Measurements from ENCODE around the gene HSPG2. TPM values are rescaled to one million over a fixed set of nuclear protein-coding genes. Genes with fewer than 3 reads are reported as not detected.

HSPG2 gene
- polyA plus RNA-seq, 2 donors, result 37.6 to 55.0 TPM

- no peaks in the 10 kb centered on the region for H3K9me3 ChIP-seq (ENCODE audit: control insufficient read depth in 2 of 2, insufficient read depth in 1 of 2, low read depth in 1 of 2, low read length in 1 of 2)
- H3K27ac ChIP-seq (ENCODE audit: low read depth in 2 of 2, low read length in 1 of 2), result peak overlapping the region; percentile 66 to 82
- H3K4me1 ChIP-seq (ENCODE audit: control insufficient read depth in 2 of 2, insufficient read depth in 2 of 2, low read length in 1 of 2), result peaks cover 0 to 25% of the 10 kb centered on the region in 2 donors
- no peak overlapping the region for H3K4me3 ChIP-seq (ENCODE audit: low read depth in 1 of 2, low read length in 2 of 2)
- no peaks in the 10 kb centered on the region for H3K27me3 ChIP-seq (ENCODE audit: control insufficient read depth in 1 of 2, insufficient read depth in 2 of 2, low read length in 2 of 2)
- WGBS, 2 donors, result 64 to 73% methylated on average over 8 of the region's 8 CpGs
- peaks cover 0 to 16% of the 10 kb centered on the region in 2 donors for H3K36me3 ChIP-seq (ENCODE audit: control insufficient read depth in 2 of 2, insufficient read depth in 2 of 2, low read length in 1 of 2)
Measured at GRCh38 chr1:21896026-21896425, 41.1 kb downstream of the HSPG2 start.

- H3K27me3 ChIP-seq (ENCODE audit: control insufficient read depth in 1 of 2, insufficient read depth in 2 of 2, low read length in 2 of 2), result no peaks in the 10 kb centered on the region
- WGBS, 2 donors, result 53 to 63% methylated on average over 11 of the region's 11 CpGs
- H3K36me3 ChIP-seq (ENCODE audit: control insufficient read depth in 2 of 2, insufficient read depth in 2 of 2, low read length in 1 of 2), result peaks cover 0 to 22% of the 10 kb centered on the region in 2 donors
- peak overlapping the region; percentile 28 to 51 for H3K27ac ChIP-seq (ENCODE audit: low read depth in 2 of 2, low read length in 1 of 2)
- H3K9me3 ChIP-seq (ENCODE audit: control insufficient read depth in 2 of 2, insufficient read depth in 1 of 2, low read depth in 1 of 2, low read length in 1 of 2), result no peaks in the 10 kb centered on the region
- no peak overlapping the region for H3K4me3 ChIP-seq (ENCODE audit: low read depth in 1 of 2, low read length in 2 of 2)
- peaks cover 0 to 18% of the 10 kb centered on the region in 2 donors for H3K4me1 ChIP-seq (ENCODE audit: control insufficient read depth in 2 of 2, insufficient read depth in 2 of 2, low read length in 1 of 2)
Measured at GRCh38 chr1:21894034-21894881, 42.9 kb downstream of the HSPG2 start.

GRCh38 chr1:21893046-21893805, 43.9 kb downstream of the HSPG2 start:
- Histone ChIP-seq H3K9me3 (ENCODE audit: control insufficient read depth in 2 of 2, insufficient read depth in 1 of 2, low read depth in 1 of 2, low read length in 1 of 2) (no peaks in the 10 kb centered on the region), H3K27ac (ENCODE audit: low read depth in 2 of 2, low read length in 1 of 2) (no peak overlapping the region), H3K4me3 (ENCODE audit: low read depth in 1 of 2, low read length in 2 of 2) (no peak overlapping the region), H3K4me1 (ENCODE audit: control insufficient read depth in 2 of 2, insufficient read depth in 2 of 2, low read length in 1 of 2) (peaks cover 0 to 18% of the 10 kb centered on the region in 2 donors), H3K36me3 (ENCODE audit: control insufficient read depth in 2 of 2, insufficient read depth in 2 of 2, low read length in 1 of 2) (peaks cover 0 to 25% of the 10 kb centered on the region in 2 donors), H3K27me3 (ENCODE audit: control insufficient read depth in 1 of 2, insufficient read depth in 2 of 2, low read length in 2 of 2) (no peaks in the 10 kb centered on the region)
- 86 to 88% methylated on average over 14 of the region's 14 CpGs for WGBS, 2 donors

GRCh38 chr1:21891621-21892479, 45.3 kb downstream of the HSPG2 start:
- WGBS, 2 donors, result 72 to 84% methylated on average over 19 to 20 of the region's 20 CpGs
- Histone ChIP-seq H3K27ac (ENCODE audit: low read depth in 2 of 2, low read length in 1 of 2) (peak overlapping the region; percentile 25 to 34), H3K4me1 (ENCODE audit: control insufficient read depth in 2 of 2, insufficient read depth in 2 of 2, low read length in 1 of 2) (peaks cover 0 to 18% of the 10 kb centered on the region in 2 donors), H3K4me3 (ENCODE audit: low read depth in 1 of 2, low read length in 2 of 2) (no peak overlapping the region), H3K9me3 (ENCODE audit: control insufficient read depth in 2 of 2, insufficient read depth in 1 of 2, low read depth in 1 of 2, low read length in 1 of 2) (no peaks in the 10 kb centered on the region), H3K27me3 (ENCODE audit: control insufficient read depth in 1 of 2, insufficient read depth in 2 of 2, low read length in 2 of 2) (no peaks in the 10 kb centered on the region), H3K36me3 (ENCODE audit: control insufficient read depth in 2 of 2, insufficient read depth in 2 of 2, low read length in 1 of 2) (peaks cover 0 to 36% of the 10 kb centered on the region in 2 donors)

GRCh38 chr1:21891081-21891480, 46.0 kb downstream of the HSPG2 start:
- H3K4me3 ChIP-seq (ENCODE audit: low read depth in 1 of 2, low read length in 2 of 2), result no peak overlapping the region
- no peaks in the 10 kb centered on the region for H3K27me3 ChIP-seq (ENCODE audit: control insufficient read depth in 1 of 2, insufficient read depth in 2 of 2, low read length in 2 of 2)
- H3K27ac ChIP-seq (ENCODE audit: low read depth in 2 of 2, low read length in 1 of 2), result peak overlapping the region in 1 of 2 donors; percentile 11
- peaks cover 0 to 15% of the 10 kb centered on the region in 2 donors for H3K4me1 ChIP-seq (ENCODE audit: control insufficient read depth in 2 of 2, insufficient read depth in 2 of 2, low read length in 1 of 2)
- 76 to 82% methylated on average over 6 of the region's 6 CpGs for WGBS, 2 donors
- H3K36me3 ChIP-seq (ENCODE audit: control insufficient read depth in 2 of 2, insufficient read depth in 2 of 2, low read length in 1 of 2), result peaks cover 0 to 37% of the 10 kb centered on the region in 2 donors
- H3K9me3 ChIP-seq (ENCODE audit: control insufficient read depth in 2 of 2, insufficient read depth in 1 of 2, low read depth in 1 of 2, low read length in 1 of 2), result no peaks in the 10 kb centered on the region

- H3K4me3 ChIP-seq (ENCODE audit: low read depth in 1 of 2, low read length in 2 of 2), result no peak overlapping the region
- peaks cover 0 to 7% of the 10 kb centered on the region in 2 donors for H3K4me1 ChIP-seq (ENCODE audit: control insufficient read depth in 2 of 2, insufficient read depth in 2 of 2, low read length in 1 of 2)
- peaks cover 9 to 39% of the 10 kb centered on the region in 2 donors for H3K36me3 ChIP-seq (ENCODE audit: control insufficient read depth in 2 of 2, insufficient read depth in 2 of 2, low read length in 1 of 2)
- no peaks in the 10 kb centered on the region for H3K9me3 ChIP-seq (ENCODE audit: control insufficient read depth in 2 of 2, insufficient read depth in 1 of 2, low read depth in 1 of 2, low read length in 1 of 2)
- H3K27me3 ChIP-seq (ENCODE audit: control insufficient read depth in 1 of 2, insufficient read depth in 2 of 2, low read length in 2 of 2), result no peaks in the 10 kb centered on the region
- 88 to 92% methylated on average over 12 of the region's 12 CpGs for WGBS, 2 donors
- H3K27ac ChIP-seq (ENCODE audit: low read depth in 2 of 2, low read length in 1 of 2), result no peak overlapping the region
Measured at GRCh38 chr1:21888500-21888899, 48.6 kb downstream of the HSPG2 start.

- Histone ChIP-seq H3K9me3 (ENCODE audit: control insufficient read depth in 2 of 2, insufficient read depth in 1 of 2, low read depth in 1 of 2, low read length in 1 of 2) (no peaks in the 10 kb centered on the region), H3K4me3 (ENCODE audit: low read depth in 1 of 2, low read length in 2 of 2) (no peak overlapping the region), H3K36me3 (ENCODE audit: control insufficient read depth in 2 of 2, insufficient read depth in 2 of 2, low read length in 1 of 2) (peaks cover 9 to 34% of the 10 kb centered on the region in 2 donors), H3K4me1 (ENCODE audit: control insufficient read depth in 2 of 2, insufficient read depth in 2 of 2, low read length in 1 of 2) (peaks cover 0 to 4% of the 10 kb centered on the region in 2 donors), H3K27me3 (ENCODE audit: control insufficient read depth in 1 of 2, insufficient read depth in 2 of 2, low read length in 2 of 2) (no peaks in the 10 kb centered on the region), H3K27ac (ENCODE audit: low read depth in 2 of 2, low read length in 1 of 2) (no peak overlapping the region)
- 87 to 91% methylated on average over 11 of the region's 11 CpGs for WGBS, 2 donors
Measured at GRCh38 chr1:21887796-21888195, 49.3 kb downstream of the HSPG2 start.

GRCh38 chr1:21887216-21887736, 49.8 kb downstream of the HSPG2 start:
- 87 to 91% methylated on average over 26 of the region's 26 CpGs for WGBS, 2 donors
- Histone ChIP-seq H3K27me3 (ENCODE audit: control insufficient read depth in 1 of 2, insufficient read depth in 2 of 2, low read length in 2 of 2) (no peaks in the 10 kb centered on the region), H3K27ac (ENCODE audit: low read depth in 2 of 2, low read length in 1 of 2) (no peak overlapping the region), H3K4me3 (ENCODE audit: low read depth in 1 of 2, low read length in 2 of 2) (no peak overlapping the region), H3K36me3 (ENCODE audit: control insufficient read depth in 2 of 2, insufficient read depth in 2 of 2, low read length in 1 of 2) (peaks cover 9 to 34% of the 10 kb centered on the region in 2 donors), H3K9me3 (ENCODE audit: control insufficient read depth in 2 of 2, insufficient read depth in 1 of 2, low read depth in 1 of 2, low read length in 1 of 2) (no peaks in the 10 kb centered on the region), H3K4me1 (ENCODE audit: control insufficient read depth in 2 of 2, insufficient read depth in 2 of 2, low read length in 1 of 2) (peaks cover 0 to 4% of the 10 kb centered on the region in 2 donors)

All from esophagus (tissue), 2 donors.